HFFc6 (cell line): ENCODE measurements around the gene QRICH2. TPM values are rescaled to one million over a fixed set of nuclear protein-coding genes. Genes with fewer than 3 reads are reported as not detected.
A peak's percentile ranks its signal among the peaks of the same experiment; 100 is the strongest.

Experiments used
- DNase-seq: peaks from one replicate; pipeline ENCODE4 v3.0.0-alpha.2; 2018
- H3K27ac Mint-ChIP-seq: 2 replicates; pipeline ENCODE4 v1.8.0; 2020; ENCODE audit warnings: mild to moderate bottlenecking, mixed read lengths
- H3K27me3 Mint-ChIP-seq: 2 replicates; pipeline ENCODE4 v1.8.0; 2021; ENCODE audit warnings: mild to moderate bottlenecking, moderate library complexity, mixed read lengths; ENCODE audit not compliant: insufficient read depth
- H3K36me3 Mint-ChIP-seq: 2 replicates; pipeline ENCODE4 v1.8.0; 2021; ENCODE audit warnings: low read depth, mixed read lengths
- H3K4me1 Mint-ChIP-seq: 2 replicates; pipeline ENCODE4 v1.8.0; 2020; ENCODE audit warnings: low read depth, mixed read lengths
- H3K4me3 Mint-ChIP-seq: 2 replicates; pipeline ENCODE4 v1.8.0; 2020; ENCODE audit warnings: mild to moderate bottlenecking, moderate library complexity, mixed read lengths
- H3K9me3 Mint-ChIP-seq: 2 replicates; pipeline ENCODE4 v1.8.0; 2020; ENCODE audit warnings: mild to moderate bottlenecking, mixed read lengths
- CTCF ChIP-seq: fragments of 200-600 bp; sonication (generic); IDR thresholded peaks from 2 replicates; pipeline ENCODE4 v1.5.0; 2021; ENCODE audit warnings: antibody characterized with exemption, mild to moderate bottlenecking
- long read RNA-seq: library from polyadenylated mRNA; unstranded; transcript quantifications from one replicate; pipeline ENCODE4 v2.0.0, GENCODE V29; 2019
- total RNA-seq, 6 experiments: library from RNA; stranded (reverse); fragmentation: NEBNext Ultra II Directional; extraction: Animal tissue kit (Norgen Biotek cat#: 25700); gene quantifications; 2 replicates in 1 of 6; 3 replicates in 5 of 6; pipeline ENCODE4 v1.2.3, GENCODE V29; 2021

The QRICH2 gene
- total RNA-seq: 1 to 10 TPM; 1.2 to 2.3 (median 1.4) TPM
- long read RNA-seq, partial matches to known transcripts: 0 of 2 reads
- long read RNA-seq, other reads (novel, unspliced or antisense): 2 of 2 reads

- Mint-ChIP-seq H3K27me3 (no peaks in the 10 kb centered on the region), H3K9me3 (no peaks in the 10 kb centered on the region), H3K4me1 (peaks cover 6% of the 10 kb centered on the region), H3K4me3 (no peak within 1 kb of the TSS), H3K36me3 (peaks cover 4% of the 10 kb centered on the region; the same call in 1 of the 2 replicates), H3K27ac (no peak within 1 kb of the TSS)
- no peak for TF ChIP-seq CTCF
- DNase-seq: no peak
Measured at GRCh38 chr17:76307966-76308338, at the start of gene QRICH2. Gene QRICH2, minus strand, starts transcription at chr17:76308276. Its CDS starts 278 bp downstream, at chr17:76307998.

- no peak for DNase-seq
- Mint-ChIP-seq H3K4me1 (peaks cover 19% of the 10 kb centered on the region), H3K4me3 (no peak overlapping the region), H3K27me3 (no peaks in the 10 kb centered on the region; the same call in 1 of the 2 replicates), H3K27ac (no peak overlapping the region), H3K36me3 (no peaks in the 10 kb centered on the region), H3K9me3 (no peaks in the 10 kb centered on the region)
- no peak for TF ChIP-seq CTCF
Measured at GRCh38 chr17:76357597-76358158, 49.6 kb upstream of the QRICH2 start.

- H3K36me3 Mint-ChIP-seq: no peaks in the 10 kb centered on the region
- TF ChIP-seq CTCF: no peak
- peaks cover 25% of the 10 kb centered on the region for H3K4me1 Mint-ChIP-seq
- H3K27me3 Mint-ChIP-seq: no peaks in the 10 kb centered on the region; the same call in 1 of the 2 replicates
- H3K27ac Mint-ChIP-seq: no peak overlapping the region
- H3K9me3 Mint-ChIP-seq: no peaks in the 10 kb centered on the region
- no peak for DNase-seq
- no peak overlapping the region for H3K4me3 Mint-ChIP-seq
Measured at GRCh38 chr17:76356803-76357456, 48.9 kb upstream of the QRICH2 start.

GRCh38 chr17:76354747-76355310, 46.8 kb upstream of the QRICH2 start:
- Mint-ChIP-seq H3K4me3 (peak overlapping the region; percentile 97), H3K9me3 (no peaks in the 10 kb centered on the region), H3K27me3 (no peaks in the 10 kb centered on the region; the same call in 1 of the 2 replicates), H3K27ac (peak overlapping the region; percentile 44), H3K4me1 (peaks cover 25% of the 10 kb centered on the region), H3K36me3 (no peaks in the 10 kb centered on the region)
- TF ChIP-seq CTCF: no peak
- DNase-seq: no peak

- Mint-ChIP-seq H3K4me1 (peaks cover 25% of the 10 kb centered on the region), H3K27ac (peak overlapping the region; percentile 100), H3K4me3 (peak overlapping the region; percentile 97), H3K36me3 (no peaks in the 10 kb centered on the region), H3K27me3 (no peaks in the 10 kb centered on the region; the same call in 1 of the 2 replicates), H3K9me3 (no peaks in the 10 kb centered on the region)
- DNase-seq: no peak
- TF ChIP-seq CTCF: no peak
Measured at GRCh38 chr17:76354317-76354729, 46.2 kb upstream of the QRICH2 start.
